ENCODE measurements around the gene IL17RA.

GRCh38 chr22:17119481-17120202 lies 34.8 kb downstream of the IL17RA start:
- TF ChIP-seq, protein P1, sequence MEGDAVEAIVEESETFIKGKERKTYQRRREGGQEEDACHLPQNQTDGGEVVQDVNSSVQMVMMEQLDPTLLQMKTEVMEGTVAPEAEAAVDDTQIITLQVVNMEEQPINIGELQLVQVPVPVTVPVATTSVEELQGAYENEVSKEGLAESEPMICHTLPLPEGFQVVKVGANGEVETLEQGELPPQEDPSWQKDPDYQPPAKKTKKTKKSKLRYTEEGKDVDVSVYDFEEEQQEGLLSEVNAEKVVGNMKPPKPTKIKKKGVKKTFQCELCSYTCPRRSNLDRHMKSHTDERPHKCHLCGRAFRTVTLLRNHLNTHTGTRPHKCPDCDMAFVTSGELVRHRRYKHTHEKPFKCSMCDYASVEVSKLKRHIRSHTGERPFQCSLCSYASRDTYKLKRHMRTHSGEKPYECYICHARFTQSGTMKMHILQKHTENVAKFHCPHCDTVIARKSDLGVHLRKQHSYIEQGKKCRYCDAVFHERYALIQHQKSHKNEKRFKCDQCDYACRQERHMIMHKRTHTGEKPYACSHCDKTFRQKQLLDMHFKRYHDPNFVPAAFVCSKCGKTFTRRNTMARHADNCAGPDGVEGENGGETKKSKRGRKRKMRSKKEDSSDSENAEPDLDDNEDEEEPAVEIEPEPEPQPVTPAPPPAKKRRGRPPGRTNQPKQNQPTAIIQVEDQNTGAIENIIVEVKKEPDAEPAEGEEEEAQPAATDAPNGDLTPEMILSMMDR (IDR thresholded peaks at IDR 0.05; ENCODE audit: poor library complexity) = no peak
- TF ChIP-seq EZH2phosphoT487 (IDR thresholded peaks at IDR 0.05; ENCODE audit: low read depth, severe bottlenecking, unreplicated experiment) = no peak

Measured in hepatocyte (in vitro differentiated cells).